HG02943 (cell line): ENCODE data around the gene PIM1.

Source experiments
- ATAC-seq: cut with Tn5 transposase; IDR thresholded peaks from one replicate; pipeline ENCODE4 v1.9.1; 2021; ENCODE audit warnings: mild to moderate bottlenecking, low read depth, moderate library complexity; ENCODE audit not compliant: unreplicated experiment

PIM1 gene

GRCh38 chr6:37212268-37212667 lies 42.3 kb downstream of the PIM1 start:
- no peak for ATAC-seq

GRCh38 chr6:37218061-37218460 lies 48.1 kb downstream of the PIM1 start:
- ATAC-seq = no peak

GRCh38 chr6:37218511-37218910 lies 48.6 kb downstream of the PIM1 start:
- no peak for ATAC-seq

- no peak for ATAC-seq
Measured at GRCh38 chr6:37221585-37222124, 51.7 kb downstream of the PIM1 start.

- peak; percentile 90 for ATAC-seq
Measured at GRCh38 chr6:37222125-37222967, 52.4 kb downstream of the PIM1 start.

GRCh38 chr6:37222992-37223391 lies 53.0 kb downstream of the PIM1 start:
- ATAC-seq = no peak
